ENCODE results near the gene EXOSC10.

Gene EXOSC10

DNA sequence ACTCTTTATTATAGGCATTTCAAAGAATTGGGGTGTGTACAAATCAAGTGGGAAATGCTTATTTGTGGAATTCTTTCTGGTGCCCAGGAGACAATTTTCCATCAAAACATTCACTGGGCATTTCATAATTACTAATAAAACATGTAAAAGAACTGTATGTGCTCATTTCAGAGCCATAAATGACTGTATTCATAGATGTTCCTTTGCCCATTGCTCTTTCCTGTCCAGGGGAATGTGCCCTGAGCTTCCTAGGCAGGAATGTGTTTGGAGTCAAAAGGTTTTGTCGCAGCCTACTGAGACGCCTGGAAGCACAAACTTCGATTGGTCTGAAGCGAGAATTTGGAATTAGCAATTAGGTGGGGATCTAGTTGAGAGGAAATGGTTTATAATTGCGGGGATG is 43.7 kb upstream of the EXOSC10 start:
- TF ChIP-seq, protein P1, sequence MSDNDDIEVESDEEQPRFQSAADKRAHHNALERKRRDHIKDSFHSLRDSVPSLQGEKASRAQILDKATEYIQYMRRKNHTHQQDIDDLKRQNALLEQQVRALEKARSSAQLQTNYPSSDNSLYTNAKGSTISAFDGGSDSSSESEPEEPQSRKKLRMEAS (IDR thresholded peaks at IDR 0.05; ENCODE audit: low read depth, low read length), result no peak
- no peak for TF ChIP-seq POLR2A (IDR thresholded peaks at IDR 0.05; ENCODE audit: extremely low read depth, insufficient read length)
- TF ChIP-seq CTCF (IDR thresholded peaks at IDR 0.05; ENCODE audit: low read depth, low read length), result no peak
- no peak for TF ChIP-seq MYC (IDR thresholded peaks at IDR 0.05; ENCODE audit: low read depth, low read length)
- no peak for DNase-seq (ENCODE audit: low read depth)

DNA sequence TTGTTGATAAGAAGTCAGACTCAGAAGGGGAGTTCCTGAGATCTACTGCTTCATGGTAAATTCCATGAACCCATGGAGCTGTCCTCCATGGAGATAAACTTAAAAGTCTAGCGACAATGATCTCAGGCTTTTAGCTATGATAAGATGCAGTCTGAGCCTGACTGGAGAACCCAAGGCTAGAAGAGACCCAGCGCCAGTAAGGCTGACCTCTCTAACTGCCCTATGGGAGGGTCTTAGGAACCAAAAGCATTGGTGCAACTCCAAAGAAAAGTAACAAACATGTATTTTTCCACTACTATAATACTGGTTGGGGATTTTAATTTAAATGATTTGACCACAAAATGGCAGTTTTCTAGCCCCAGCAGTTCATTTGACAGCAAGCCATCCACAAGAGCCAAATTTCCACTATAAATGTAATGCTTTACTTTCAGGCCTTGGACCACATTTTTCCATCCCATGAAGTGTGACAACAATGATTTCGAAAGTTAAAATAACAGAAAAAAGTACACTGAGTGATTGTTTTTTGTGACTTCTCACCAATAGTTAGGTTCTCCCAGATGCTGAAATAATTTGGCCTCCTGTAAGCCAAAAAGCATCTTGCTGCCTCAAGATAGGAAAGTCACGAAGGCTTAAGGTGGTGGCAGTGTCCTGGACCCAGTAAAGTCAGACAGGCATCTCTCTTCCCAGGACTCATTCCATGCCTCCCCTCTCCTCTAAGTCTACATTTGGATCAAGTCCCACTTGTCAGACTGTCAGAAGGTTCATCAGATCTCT is 43.1 kb upstream of the EXOSC10 start:
- H3K4me3 ChIP-seq (ENCODE audit: low read depth, low read length), result no peak overlapping the region
- no peak for TF ChIP-seq MYC (IDR thresholded peaks at IDR 0.05; ENCODE audit: low read depth, low read length)
- TF ChIP-seq, protein P1 (IDR thresholded peaks at IDR 0.05; ENCODE audit: low read depth, low read length), result no peak
- TF ChIP-seq POLR2A (IDR thresholded peaks at IDR 0.05; ENCODE audit: extremely low read depth, insufficient read length), result no peak
- no peak for TF ChIP-seq CTCF (IDR thresholded peaks at IDR 0.05; ENCODE audit: low read depth, low read length)
- DNase-seq (ENCODE audit: low read depth), result no peak

More for the DNA sequence above, 43.7 kb upstream of the EXOSC10 start:
- no peak overlapping the region for H3K4me3 ChIP-seq (ENCODE audit: low read depth, low read length)

DNA sequence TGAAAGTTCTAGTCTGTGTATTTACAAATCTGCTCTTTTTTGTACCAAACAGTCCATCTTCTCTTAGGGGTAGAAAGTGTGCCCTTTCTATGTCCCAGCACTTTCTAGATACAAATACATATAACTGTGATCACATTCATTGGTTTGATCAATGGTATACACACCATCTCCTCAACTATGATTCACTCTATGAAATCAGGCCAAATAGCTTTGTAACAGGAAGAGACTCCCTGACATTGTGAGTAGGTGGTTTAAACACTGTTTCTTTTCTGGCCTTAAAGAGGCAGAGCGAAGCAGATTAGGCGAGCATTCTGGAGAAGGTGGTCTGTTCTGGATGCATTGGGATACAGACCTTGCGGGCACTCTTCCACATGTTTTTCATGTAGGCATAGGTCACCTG is 39.3 kb upstream of the EXOSC10 start:
- DNase-seq (ENCODE audit: low read depth), result no peak
- H3K4me3 ChIP-seq (ENCODE audit: low read depth, low read length), result no peak overlapping the region
- no peak for TF ChIP-seq POLR2A (IDR thresholded peaks at IDR 0.05; ENCODE audit: extremely low read depth, insufficient read length)
- TF ChIP-seq CTCF (IDR thresholded peaks at IDR 0.05; ENCODE audit: low read depth, low read length), result no peak
- no peak for TF ChIP-seq MYC (IDR thresholded peaks at IDR 0.05; ENCODE audit: low read depth, low read length)
- TF ChIP-seq, protein P1 (IDR thresholded peaks at IDR 0.05; ENCODE audit: low read depth, low read length), result no peak

DNA sequence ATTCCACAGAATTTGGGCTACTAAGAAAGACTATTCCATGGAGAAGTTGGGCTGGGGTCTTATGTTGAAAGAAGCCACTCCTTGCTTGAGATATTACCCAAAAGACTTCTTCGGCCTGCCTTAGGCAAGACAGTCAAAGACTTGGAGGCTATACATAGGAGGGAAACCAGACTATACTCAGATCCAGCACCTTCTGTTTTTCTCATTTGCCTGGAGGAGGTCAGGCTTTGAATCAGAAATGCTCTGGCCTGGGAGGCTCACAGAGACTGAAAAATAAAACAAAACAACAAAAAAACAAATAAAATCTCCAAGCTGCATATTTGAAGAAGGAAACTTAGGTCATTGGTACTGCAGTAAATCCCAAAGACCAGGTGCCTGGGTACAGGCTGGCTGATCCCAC is 38.4 kb upstream of the EXOSC10 start:
- H3K4me3 ChIP-seq (ENCODE audit: low read depth, low read length), result no peak overlapping the region
- TF ChIP-seq CTCF (IDR thresholded peaks at IDR 0.05; ENCODE audit: low read depth, low read length) (no peak), POLR2A (IDR thresholded peaks at IDR 0.05; ENCODE audit: extremely low read depth, insufficient read length) (no peak), MYC (IDR thresholded peaks at IDR 0.05; ENCODE audit: low read depth, low read length) (no peak)
- TF ChIP-seq, protein P1 (IDR thresholded peaks at IDR 0.05; ENCODE audit: low read depth, low read length), result no peak
- no peak for DNase-seq (ENCODE audit: low read depth)

DNA sequence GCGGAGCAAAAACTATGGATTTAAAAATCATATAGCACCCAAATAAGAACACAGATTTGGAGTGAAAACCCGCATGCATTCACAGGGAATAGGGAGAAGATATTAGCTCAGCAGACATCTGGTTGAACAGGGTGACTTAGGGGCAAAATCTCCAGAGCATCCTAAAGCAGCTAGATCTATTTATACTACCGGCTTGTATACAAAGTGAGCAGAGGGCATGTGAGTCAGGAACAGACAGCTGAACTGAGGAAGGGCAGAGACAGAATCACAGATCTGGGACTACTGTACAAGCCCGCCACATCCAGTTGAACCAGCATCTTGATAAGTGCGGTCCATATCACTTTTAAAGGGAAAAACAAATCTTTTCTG is 35.2 kb upstream of the EXOSC10 start:
- no peak for DNase-seq (ENCODE audit: low read depth)
- TF ChIP-seq MYC (IDR thresholded peaks at IDR 0.05; ENCODE audit: low read depth, low read length), result no peak
- no peak overlapping the region for H3K4me3 ChIP-seq (ENCODE audit: low read depth, low read length)

- DNase-seq (ENCODE audit: low read depth), result no peak
- H3K4me3 ChIP-seq (ENCODE audit: low read depth, low read length), result no peak overlapping the region
- TF ChIP-seq MYC (IDR thresholded peaks at IDR 0.05; ENCODE audit: low read depth, low read length) (no peak), POLR2A (IDR thresholded peaks at IDR 0.05; ENCODE audit: extremely low read depth, insufficient read length) (no peak), CTCF (IDR thresholded peaks at IDR 0.05; ENCODE audit: low read depth, low read length) (no peak)
- TF ChIP-seq, protein P1 (IDR thresholded peaks at IDR 0.05; ENCODE audit: low read depth, low read length), result no peak
Observed at GRCh38 chr1:11134251-11134897, 34.7 kb upstream of the EXOSC10 start.

Measured in NB4 (cell line).